HG02840 (cell line): ENCODE measurements around the gene HLCS.

Source experiments
- ATAC-seq: cut with Tn5 transposase; IDR thresholded peaks from one replicate; pipeline ENCODE4 v1.9.1; 2021; ENCODE audit warnings: mild to moderate bottlenecking, moderate library complexity, moderate number of reproducible peaks; ENCODE audit not compliant: unreplicated experiment, low FRiP score

The HLCS gene

DNA sequence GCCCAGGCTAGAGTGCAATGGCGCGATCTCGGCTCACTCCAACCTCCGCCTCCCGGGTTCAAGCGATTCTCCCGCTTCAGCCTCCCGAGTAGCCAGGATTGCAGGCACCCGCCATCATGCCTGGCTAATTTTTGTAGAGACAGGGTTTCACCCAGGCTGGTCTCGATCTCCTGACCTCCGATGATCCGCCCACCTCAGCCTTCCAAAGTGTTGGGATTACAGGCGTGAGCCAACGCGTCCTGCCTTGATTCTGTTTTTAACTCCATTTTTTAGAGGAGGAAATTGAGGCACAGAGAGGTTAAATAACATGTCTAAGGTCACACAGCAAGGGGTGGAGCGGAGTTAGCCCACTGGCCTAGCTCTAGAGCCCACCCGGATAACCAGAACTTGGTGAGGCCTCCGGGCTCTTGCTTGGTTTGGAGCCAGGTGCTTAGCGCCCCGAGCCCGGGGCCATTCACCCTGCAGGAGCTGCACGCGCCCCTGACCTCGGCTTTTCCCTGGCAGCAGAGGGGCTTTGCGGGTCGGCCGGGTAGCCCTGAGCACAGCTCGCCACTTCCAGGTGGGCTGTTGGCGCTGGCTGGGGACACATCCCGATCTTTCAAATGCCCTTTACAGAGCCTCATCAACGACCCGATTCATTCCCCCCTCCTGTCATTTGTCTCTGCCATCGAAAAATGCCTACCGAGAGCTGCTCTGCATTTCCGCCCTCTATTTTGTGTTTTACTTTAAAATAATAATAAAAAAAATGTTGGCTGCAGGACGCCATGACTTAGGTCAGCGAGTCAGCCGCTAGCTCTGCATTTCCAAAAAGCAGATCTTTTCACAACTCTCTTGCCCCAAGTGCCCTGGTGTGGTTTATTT lies 256.4 kb downstream of the HLCS start:
- no peak for ATAC-seq

DNA sequence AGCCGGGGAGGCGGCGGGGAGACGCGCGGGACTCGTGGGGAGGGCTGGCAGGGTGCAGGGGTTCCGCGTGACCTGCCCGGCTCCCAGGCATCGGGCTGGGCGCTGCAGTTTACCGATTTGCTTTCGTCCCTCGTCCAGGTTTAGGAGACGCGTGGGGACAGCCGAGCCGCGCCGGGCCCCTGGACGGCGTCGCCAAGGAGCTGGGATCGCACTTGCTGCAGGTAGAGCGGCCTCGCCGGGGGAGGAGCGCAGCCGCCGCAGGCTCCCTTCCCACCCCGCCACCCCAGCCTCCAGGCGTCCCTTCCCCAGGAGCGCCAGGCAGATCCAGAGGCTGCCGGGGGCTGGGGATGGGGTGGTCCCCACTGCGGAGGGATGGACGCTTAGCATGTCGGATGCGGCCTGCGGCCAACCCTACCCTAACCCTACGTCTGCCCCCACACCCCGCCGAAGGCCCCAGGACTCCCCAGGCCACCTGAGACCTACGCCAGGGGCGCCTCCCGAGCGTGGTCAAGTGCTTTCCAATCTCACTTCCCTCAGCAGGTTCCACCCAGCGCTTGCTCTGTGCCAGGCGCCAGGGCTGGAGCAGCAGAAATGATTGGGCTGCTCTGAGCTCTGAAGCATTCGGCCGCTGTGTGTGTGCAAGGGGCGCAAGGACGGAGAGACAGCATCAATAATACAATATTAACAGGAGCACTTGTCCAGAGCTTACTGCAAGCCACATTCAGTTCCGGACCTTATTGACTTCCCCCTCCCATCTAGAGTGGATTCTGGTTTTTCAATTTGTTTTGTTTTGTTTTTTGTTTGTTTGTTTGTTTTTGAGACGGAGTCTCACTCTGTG lies 257.2 kb downstream of the HLCS start:
- ATAC-seq, result no peak

GRCh38 chr21:36708286-36709029 lies 258.0 kb downstream of the HLCS start:
- ATAC-seq, result no peak

- ATAC-seq, result no peak
Measured at GRCh38 chr21:36707763-36708285, 258.6 kb downstream of the HLCS start.

DNA sequence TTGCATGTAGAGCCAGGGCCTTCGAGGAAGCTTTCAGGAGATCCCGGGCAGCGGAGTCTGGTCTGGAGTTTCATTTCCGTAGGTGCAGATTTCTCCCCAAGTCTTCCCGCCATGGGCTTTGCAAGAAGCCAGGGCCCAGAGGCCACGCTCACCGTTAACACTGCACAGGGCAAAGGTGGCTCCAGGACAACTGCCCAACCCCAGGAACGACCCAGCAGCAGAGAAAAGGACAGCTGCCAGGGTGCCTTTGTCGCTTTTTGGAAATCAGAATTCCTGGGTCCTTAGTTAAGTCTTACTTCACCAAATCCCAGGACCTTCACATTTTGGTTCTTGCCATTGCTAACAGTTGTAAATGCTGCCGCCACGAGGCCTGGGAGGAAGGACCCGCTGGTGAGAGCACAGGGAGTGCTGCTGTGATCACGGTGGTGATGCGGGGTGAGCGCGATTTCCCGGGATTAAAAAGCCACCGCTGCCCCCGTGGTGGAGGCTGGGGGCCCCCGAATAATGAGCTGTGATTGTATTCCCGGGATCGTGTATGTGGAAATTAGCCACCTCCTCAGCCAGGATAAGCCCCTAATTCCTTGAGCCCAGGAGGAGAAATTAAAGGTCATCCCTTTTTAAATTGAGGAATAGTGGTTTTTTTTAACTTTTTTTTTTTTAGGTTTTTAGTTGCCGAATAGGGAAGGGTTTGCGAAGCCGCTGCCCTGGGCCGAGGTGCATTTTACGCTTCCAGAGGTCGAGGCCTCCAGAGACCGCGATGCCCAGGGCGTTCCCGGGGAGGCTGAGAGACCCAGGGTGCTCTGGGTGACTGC lies 259.3 kb downstream of the HLCS start:
- ATAC-seq, result no peak

- ATAC-seq, result no peak
Measured at GRCh38 chr21:36706482-36706852, 260.0 kb downstream of the HLCS start.

DNA sequence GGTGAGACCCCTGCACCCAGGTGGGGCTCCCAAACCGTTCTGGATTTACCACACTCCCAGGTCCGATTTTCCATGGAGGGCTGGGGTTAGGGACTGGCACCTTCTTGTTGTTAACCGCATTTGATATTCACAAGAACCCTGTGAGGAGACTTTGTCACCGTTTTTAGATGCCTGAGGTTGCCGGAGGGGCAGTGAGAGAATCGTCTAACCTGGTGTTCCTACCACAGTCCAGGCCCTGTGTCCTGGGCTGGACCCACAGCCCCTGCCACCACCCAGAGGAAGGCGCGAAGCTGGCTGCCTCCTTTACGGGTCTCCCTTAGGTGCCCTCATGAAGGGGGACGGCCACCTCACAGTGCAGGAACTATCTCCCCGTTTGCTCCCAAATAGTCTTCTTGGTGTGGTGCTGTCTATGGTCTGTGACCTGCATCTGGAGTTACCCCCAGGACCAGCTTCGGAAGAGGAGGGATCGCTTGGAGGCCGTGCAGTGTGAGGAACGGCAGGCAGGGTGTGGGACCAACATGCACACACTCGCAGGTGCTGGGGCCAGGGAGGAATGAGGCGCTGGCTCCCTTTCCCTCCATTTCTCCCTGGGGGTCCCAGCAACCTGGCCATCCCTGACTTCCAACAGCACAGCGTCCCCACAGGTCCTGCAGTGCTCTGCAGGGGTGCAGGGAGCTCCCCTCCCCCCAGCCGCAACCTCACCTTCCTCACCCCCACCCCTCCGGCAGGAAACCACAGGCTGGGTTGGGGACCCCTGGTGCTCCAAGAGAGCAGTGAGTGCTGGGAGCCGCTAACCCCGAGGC lies 260.6 kb downstream of the HLCS start:
- no peak for ATAC-seq

- no peak for ATAC-seq
Measured at GRCh38 chr21:36704958-36705678, 261.4 kb downstream of the HLCS start.

DNA sequence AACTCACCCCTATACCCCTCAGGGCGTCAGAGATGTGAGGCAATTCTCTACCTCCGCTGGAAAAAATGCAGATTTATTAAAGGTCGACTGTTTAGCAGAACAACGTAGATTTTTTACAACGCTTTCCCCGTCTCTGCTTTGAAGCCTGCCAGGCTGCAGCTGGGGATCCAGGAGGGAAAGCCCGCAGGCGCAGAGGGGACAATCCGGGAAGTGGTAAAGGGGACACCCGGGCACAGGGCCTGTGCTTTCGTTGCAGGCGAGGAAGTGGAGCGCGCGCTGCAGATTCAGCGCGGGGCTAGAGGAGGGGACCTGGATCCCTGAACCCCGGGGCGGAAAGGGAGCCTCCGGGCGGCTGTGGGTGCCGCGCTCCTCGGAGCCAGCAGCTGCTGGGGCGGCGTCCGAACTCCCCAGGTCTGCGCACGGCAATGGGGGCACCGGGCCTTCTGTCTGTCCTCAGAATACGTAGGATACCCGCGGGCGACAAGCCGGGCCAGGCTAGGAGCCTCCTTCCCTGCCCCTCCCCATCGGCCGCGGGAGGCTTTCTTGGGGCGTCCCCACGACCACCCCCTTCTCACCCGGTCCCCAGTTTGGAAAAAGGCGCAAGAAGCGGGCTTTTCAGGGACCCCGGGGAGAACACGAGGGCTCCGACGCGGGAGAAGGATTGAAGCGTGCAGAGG lies 262.1 kb downstream of the HLCS start:
- no peak for ATAC-seq

DNA sequence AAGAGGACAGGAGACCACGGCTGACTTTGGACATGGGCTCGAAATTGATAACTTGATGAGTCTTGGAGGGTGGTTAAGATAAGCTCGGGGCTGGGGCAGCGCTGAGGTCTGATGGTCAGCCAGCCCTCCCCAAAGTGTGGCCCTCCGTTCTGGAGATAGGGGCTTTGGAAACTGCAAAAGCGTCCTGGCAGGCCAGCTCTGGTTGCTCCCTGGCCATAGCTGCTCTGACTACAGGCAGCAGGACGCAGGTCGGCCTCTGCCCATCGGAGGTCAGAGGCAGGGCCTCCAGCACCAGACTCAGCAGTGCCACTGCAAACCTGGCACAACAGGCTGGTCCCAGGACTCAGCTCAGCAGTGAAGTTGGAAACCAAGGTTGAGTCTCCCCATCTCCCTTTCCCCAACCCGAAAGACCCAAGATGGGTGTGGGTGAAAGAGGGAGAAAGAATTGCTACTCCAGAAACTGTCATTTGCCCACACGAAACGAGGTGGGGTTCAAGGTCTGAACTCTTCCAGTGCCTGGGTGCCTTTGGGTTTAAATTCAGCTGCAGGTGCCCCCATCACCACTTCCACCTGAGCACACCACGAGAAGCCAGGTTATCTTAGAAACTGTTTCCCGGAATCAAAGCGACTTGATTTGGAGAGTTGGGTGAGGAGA lies 262.7 kb downstream of the HLCS start:
- no peak for ATAC-seq

DNA sequence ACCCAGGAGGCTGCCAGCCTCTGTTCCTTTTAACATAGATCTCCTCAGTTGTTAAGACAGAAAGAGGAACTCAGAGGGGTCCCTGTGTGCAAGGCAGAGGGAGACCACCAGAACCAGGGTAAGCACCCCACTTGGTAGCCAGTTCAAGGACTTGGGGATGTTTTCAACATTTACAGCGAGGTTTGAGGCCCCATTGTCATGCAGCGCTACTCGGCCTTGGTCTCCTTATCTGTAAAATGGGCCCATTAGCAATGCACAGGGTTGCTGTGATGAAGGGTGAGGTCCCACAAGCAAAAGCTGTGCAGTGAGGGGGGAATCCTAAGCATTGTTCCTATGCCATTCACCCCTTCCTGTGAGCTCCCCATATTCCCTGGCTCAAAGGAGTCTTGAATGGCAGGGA lies 263.3 kb downstream of the HLCS start:
- no peak for ATAC-seq

GRCh38 chr21:36702622-36702968 lies 263.9 kb downstream of the HLCS start:
- no peak for ATAC-seq

DNA sequence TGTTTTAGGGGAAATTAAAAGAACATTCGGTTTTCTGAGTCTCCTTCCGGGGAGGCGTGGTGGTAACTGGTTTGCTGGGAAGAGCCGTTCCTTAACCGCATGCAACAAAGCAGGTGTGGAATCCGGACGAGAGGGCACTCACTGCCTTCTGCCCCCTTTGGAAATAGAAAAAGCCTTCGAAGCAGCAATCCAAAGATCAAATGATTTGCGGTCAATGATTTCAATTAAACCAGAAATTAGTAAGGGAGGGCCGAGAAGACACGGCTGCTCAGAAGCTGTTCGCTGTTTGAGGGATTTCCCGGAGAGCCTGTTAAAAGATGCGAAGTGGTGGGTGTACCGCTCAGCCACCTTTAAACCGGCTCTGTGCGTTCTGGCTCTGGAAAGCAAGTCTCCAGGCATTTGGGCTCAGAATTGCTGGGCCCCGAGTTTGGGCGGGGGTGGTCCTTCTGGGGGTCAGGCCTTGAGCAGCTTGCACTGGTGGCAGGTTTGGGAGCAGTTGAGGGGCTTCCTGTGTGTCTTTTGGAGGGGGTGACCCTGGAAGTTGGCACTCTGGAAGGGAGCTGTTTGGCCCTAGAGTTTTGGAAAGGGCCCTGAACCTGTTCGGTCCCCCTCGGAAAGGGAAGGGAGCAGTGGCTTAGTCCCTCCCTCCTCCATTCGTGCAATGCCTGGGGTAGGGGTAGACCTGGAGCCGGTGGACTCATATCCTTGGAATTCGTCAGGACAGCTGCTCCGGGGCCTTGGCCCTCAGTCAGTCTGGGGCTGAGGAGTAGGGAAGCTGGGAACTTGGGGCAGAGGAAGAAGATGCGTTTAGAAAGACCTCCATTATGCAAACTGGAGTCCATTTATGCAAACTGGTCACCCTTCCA lies 264.5 kb downstream of the HLCS start:
- ATAC-seq, result no peak

- ATAC-seq, result no peak
Measured at GRCh38 chr21:36700971-36701755, 265.3 kb downstream of the HLCS start.
